Muscle of arm (tissue), 12 donors: Measurements from ENCODE around the gene NUFIP2. TPM values are rescaled to one million over a fixed set of nuclear protein-coding genes. Genes with fewer than 3 reads are reported as not detected.
"Not testable (repeated sequence)": the region's sequence is repeated elsewhere in the genome, so short reads cannot be mapped to it uniquely, and the experiment has no call there.

Experiments
- DNase-seq: peaks from one replicate; pipeline ENCODE4 v3.0.0-alpha.2; 2013
- polyA plus RNA-seq, 12 donors: library from polyadenylated mRNA; unstranded; fragments of 120-200 nt; gene quantifications; one replicate each; pipeline ENCODE4 v1.2.1, GENCODE V29; 2013; ENCODE audit not compliant: insufficient read length in 12 of 12

The NUFIP2 gene
- polyA plus RNA-seq, 12 donors: 29.4 to 62.2 (median 32.5) TPM

DNA sequence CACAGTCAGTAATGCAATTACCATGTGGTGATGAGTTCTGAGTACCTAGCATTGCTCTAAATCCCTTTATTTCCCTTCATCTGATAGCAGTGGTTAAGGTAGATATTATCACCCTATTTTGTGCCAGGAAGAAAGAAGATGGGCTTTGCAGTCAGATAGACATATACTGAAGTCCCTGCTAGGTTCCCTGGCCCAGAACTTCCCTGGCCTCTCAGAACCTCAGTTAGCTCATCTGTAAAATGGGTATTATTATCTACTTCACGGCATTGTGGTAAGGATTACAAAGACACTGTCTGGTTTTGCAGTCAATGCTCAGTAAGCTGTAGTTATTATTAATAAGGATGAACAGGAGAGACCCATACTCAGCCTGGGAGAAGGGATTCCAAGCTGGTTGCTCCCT lies 51.9 kb downstream of the NUFIP2 start:
- DNase-seq: no peak

DNA sequence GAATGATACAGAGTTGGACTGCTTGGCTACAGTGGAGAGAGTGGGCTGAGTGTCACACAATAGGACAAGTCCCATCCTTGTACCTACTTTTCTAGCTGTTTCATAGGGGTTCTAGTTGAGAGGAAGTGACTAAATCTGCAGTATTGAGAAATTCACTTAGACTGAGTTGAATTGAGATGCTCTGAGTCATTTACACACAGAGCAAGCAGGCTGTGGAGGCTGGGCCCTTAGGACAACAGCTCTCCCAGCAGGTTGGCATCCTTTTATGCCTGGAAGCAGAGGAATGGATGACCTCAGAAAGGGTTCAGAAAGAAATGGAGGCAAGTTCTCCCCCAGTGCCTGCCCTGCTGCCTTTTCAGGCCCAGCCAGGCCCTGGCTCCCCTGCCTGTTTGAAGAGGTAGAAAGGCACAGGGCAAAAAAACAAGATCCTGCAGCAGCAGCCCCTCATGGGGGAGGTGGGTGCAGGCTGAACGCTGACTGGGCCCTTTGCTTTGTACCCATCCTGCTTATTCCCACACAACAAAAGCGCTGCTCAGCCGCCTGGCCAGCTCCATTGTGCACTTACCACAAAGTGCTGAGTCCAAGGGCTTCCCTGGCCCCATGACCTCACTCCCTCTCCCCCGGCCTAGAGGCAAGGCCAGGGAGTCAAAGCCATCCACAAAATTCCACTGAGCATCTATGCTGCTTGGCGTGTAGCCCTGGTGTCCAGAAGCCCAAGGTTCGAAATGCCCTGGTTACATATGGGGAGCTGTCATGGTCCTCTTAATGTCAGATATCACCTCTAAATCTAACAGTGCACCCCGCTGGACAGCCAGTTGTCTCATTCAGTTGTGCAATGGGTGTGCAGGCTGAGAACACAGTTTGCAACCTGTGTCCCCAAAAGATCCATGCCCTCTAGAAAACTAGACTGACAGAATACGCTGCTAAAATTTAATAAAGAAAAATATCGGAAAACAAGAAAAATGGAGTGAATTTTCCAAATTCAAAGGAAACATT lies 52.7 kb downstream of the NUFIP2 start:
- DNase-seq: no peak

DNA sequence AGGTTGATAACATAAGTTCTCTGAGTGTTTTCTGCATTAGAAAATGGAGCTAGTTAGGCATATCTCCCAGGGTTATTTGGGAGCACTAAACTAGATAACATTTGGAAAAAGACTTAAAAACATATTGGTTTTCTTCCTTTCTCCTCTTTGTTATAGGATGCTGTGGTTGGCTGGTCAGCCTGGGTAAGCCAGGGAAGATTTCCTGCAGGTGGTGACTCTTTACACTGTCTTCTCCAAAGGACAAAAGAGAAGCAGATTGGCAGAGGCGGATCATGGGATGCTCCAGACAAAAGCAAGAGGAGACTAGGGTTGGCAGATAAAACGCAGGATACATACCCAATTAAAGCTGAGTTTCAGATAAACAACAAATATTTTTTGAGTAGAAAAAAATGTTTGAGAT lies 53.5 kb downstream of the NUFIP2 start:
- no peak for DNase-seq

DNA sequence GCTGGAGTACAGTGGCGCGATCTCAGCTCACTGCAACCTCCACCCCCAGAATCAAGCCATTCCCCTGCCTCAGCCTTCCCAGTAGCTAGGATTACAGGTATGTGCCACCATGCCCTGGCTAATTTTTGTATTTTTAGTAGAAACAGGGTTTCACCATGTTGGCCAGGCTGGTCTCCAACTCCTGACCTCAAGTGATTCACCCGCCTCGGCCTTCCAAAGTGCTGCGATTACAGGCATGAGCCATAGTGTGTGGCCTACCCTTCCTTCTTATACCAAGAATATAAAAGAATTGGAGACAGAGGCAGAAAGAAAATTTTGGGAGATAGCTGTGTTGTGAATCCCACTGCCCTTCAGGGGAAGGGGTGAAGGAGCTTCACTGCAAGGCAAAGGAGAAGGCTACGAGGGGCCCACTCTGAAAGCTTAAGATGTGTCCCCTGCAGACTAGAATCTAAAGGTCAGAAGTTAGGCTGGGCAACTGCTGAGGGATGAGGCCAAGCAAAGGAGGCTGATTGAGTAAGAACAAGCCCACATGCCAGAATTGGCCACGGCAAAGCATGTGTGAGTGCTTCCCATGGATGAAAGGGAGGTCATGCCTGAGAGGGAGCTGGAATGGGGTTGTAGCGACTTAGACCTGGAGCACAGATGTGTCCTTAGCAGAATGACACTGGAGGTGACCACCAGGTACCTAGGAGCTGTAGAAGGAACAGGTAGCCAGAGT lies 55.7 kb downstream of the NUFIP2 start:
- DNase-seq: no peak

DNA sequence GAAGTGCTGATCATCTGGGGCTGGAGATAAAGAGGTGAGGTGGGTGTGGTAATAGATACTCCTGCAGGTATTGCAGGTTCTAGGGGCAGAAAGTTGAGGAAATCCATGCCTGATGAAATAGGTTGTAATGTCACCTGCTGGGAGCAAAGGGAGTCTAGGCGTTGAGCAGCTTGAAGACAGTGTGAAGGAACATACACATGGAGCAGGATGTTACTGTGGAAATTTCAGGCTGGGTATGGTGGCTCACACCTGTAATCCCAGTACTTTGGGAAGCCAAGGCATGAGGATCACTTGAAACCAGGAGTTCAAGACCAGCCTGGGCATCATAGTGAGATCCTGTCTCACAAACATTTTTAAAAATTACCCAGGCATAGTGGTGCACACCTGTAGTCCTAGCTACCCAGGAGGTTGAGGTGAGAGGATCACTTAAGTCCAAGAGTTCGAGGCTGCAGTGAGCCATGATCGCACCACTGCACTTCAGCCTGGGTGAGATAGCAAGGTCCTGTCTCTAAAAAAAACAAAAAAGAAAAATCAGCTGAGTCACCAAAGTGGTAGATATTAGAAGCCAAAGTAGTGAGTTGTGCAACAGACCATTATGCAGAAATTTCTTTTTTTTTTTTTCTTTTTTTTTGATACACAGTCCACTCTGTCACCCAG lies 56.3 kb downstream of the NUFIP2 start:
- no peak for DNase-seq

DNA sequence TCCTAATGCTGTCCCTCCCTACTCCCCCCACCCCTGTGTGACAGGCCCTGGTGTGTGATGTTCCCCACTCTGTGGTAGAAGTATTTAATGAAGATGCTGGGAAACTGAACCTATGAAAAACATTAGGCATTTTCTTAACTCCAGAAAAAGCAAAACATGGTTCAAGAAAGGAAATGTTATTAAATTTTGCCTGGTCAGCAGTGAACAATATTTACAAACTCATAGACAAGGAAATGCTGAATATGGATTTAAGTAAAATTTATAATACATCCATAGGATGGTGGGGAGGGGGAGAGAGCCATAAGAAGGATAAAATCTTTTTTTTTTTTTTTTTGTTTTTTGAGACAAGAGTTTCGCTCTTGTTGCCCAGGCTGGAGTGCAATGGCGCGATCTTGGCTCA lies 58.0 kb downstream of the NUFIP2 start:
- DNase-seq: no peak

DNA sequence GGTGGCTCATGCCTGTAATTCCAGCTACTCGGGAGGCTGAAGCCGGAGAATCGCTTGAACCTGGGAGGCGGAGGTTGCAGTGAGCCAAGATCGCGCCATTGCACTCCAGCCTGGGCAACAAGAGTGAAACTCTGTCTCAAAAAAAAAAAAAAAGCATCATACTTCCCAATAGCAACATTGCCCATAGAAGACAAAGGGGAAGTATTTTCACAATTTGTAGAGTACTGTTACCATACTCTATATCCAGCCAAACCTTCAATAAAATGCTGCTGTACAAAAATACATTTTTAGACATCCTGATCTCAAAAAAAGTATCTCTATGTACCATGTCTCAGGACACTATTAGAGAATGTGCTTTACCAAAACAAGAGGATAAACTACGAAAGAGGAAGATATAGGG lies 59.0 kb downstream of the NUFIP2 start:
- not testable (repeated sequence) for DNase-seq

DNA sequence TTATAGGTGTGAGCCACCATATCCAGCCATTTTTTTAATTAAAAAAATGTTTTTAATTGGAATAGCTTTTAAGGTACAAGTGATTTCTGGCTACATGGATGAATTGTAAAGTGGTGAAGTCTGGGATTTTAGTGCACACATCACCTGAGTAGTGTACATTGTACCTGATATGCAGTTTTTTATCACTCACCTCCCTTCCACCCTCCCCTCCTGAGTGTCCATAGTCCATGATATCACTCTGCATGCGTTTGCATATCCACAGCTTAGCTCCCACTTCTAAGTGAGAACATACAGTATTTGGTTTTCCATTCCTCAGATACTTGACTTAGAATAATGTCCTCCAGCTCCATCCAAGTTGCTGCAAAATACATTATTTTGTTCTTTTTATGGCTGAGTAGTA lies 60.6 kb downstream of the NUFIP2 start:
- no peak for DNase-seq

DNA sequence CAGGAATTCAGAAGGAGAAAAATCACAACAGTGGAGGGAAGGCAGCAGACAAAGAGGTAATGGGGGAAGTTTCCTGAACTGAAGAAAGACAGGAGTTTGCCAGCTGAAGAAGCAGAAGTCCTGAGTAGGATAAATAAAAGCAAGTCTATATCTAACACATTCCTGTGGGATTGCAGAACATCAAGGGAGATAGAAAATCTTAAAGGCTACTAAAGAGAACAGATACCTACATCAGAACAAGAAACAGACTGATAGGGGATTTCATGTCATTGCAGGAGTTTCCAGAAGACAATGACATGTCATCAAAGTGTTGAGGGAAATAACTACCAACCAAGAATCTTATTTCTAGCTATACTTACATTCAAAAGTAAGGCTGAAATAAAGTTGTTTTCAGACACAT lies 68.6 kb downstream of the NUFIP2 start:
- no peak for DNase-seq

DNA sequence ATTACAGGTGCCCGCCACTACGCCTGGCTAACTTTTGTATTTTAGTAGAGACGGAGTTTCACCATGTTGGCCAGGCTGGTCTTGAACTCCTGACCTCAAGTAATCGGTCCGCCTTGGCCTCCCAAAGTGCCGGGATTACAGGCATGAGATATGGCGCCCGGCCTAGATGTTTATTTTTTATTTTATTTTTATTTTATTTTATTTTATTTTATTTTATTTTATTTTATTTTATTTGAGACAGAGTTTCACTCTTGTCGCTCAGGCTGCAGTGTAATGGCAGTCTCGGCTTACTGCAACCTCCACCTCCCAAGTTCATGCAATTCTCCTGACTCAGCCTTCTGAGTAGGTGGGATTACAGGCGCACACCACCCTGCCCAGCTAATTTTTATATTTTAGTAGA lies 72.6 kb downstream of the NUFIP2 start:
- DNase-seq: not testable (repeated sequence)

DNA sequence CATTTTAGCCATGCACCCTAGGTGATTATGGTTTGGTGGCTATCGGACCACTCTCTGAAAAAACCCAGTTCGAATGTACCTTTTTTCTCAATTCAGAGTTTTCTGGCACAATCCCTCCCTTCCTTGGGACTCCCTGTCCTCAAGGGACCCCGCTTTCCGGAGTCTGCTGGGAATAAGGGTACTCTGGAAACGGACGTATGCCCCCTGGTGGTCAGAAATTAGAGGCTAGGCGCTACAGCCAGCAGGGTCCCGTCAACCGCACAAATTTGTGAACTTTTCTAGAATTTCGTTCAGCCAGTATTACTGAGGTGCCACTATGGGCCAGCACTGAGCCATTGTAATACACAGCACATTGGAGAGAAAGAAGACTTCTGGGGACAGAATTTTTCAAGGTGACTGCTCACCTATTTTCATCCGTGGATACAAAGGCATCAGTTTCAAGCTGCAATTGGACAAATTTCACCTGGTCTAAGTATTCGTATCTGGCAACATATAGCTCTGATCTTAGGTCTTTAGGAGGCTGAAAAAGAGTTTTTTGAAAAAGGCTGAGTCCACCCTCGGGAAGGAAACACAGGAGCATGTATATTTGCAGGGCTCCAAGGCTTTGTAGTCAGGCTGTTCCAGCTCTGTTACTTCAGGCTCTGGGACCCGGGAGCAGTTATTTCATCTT lies 74.4 kb downstream of the NUFIP2 start:
- peak; percentile 78 for DNase-seq

DNA sequence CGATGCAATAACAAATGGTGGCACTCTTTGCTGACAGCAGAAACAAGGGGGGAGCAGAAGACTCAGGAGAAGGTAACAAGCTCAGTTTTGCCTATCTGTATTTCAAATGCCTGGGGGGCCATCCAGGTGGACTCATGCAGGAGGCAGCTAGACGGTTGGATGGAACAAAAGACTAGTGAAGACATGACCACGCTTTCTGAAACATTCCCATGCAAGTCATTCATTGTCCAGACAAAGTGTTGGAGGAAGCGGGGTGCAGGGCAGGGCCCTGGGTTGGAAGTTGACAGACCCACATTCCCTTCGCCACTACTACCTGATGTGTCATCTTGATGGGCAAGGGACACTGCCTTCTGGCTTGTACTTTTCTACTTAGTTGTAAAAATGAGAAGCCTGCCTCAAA lies 77.1 kb downstream of the NUFIP2 start:
- DNase-seq: no peak

DNA sequence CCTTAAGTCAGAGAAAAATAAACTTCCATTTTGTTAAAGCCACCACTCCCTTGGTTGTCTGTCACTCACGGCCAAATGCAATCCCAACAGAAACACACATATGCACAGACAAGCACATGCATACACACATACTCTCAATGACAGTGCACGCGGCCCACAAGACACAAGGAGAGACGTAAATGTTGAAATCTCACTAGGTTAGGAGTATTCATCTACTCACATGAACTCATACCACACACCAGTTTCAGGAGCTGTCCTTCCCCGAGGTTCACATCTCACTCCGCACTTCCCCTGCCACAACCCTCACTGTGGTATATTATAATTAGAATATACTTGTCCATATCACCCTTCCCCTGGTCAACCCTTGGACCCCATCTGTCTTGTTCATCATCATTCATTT lies 77.8 kb downstream of the NUFIP2 start:
- no peak for DNase-seq

DNA sequence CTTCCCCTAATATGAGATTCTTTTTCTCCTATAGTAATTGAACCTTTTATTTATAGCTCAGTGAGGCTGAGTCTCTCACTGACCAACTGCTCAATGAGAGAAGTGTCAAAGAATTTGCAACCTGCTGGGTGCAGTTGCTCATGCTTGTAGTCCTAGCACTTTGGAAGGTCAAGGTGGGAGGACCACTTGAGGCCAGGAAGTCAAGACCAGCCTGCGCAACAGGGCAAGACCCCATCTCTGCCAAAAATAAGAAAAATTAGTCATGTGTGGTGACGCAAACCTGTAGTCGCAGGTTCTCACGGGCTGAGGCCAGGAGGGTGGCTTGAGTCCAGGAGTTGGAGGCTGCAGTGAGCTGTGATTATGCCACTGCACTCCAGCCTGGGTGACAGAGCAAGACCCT lies 78.2 kb downstream of the NUFIP2 start:
- no peak for DNase-seq

DNA sequence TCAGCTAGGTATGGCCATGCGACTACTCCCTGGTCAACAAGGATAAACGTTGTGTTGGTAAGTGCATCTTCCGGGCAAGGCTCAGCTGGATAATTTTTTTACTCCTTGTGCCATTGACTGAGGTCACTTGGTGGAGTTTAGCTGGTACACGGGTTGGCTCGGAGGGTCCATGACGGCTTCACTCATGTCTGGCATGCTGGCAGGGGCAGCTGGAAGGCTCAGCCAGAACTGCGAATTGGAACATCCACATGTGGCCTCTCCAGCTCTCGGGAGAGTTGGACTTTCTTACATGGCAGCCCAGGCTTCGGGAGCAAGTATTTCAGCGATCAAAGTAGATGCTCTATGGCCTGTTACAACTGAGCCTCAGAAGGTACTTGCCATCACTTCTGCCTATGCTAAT lies 78.8 kb downstream of the NUFIP2 start:
- DNase-seq: no peak

DNA sequence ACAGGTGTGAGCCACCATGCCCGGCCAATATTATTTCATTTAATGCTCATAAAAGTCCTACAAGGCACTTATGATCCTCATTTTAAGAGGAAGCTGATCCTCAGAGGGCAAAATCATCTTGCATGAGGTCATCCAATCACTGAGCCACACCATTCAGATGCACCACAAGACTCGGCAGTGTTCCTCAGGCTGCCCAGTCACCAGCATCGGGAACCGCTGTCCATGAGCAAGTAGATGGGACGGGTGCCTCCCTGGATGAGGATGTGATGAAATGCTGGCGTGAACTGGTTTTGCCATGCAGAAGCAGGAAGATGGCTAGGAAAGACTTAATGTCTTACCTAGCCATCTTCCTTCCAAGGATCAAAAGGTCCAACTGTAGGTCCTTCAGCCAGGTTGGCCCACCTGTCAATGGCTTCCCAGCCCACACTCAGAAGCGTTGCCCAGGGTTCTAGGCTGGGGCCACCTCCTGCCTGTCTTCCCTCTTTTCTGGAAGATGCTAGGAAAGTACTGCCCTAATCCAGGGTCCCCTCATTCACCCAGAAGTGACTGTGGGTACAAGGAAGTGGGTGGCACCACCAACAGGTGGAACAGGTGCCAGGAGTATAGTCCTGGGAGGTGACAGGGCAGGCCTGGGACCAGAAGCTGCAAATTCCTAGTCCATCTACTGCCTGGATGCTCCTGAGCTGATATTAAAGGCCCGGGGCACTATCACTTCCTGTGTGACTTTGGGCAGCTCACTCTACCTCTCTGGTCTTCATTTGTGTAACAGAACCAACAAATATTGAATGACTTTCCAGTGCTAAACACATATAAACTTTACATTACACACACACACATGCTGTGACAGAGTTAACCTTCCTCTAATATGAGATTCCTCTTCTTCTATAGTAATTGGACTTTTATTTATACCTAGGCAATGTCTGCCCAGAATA lies 79.5 kb downstream of the NUFIP2 start:
- no peak for DNase-seq

DNA sequence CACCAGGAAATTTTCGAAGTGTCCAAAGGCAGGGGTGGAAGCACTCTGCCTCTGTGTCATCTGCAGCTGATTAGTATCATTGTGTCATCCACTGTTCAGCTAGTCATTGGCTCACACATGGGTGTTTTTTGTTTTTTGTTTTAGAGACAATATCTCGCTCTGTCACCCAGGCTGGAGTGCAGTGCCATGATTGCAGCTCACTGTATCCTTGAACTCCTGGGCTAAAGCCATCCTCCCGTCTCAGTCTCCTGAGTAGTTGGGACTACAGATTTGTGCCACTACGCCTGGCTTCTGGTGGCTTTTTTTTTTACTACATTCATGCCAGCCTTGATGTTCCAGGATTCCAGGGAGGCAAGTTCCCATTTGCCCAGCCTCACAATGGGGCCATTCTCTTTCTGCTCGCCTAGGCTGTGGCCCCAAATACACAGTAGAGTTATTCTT lies 81.2 kb downstream of the NUFIP2 start:
- no peak for DNase-seq

DNA sequence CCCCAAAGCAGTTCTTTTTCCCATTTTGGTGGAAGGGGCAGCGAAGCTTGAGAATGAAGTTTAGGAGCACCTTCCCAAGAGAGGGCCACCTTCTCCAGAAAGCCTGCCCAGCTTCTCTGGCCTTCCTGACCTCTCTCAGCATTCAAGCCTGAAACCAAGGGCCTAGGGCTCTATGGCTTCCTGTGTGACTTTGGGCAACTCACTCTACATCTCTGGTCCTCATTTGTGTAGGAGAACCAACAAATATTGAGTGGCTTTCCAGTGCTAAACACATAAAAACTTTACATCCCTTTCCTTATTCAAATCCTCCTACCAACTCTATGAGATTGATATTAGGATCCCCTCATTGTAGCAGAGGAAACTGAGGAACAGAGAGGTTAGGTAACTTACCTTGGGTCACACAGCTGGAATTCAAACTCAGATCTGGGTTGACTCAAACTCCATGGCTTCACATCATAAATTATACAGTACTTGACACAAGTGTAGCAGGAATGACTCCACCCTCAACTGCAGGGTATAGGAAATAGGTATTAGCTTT lies 81.8 kb downstream of the NUFIP2 start:
- no peak for DNase-seq

DNA sequence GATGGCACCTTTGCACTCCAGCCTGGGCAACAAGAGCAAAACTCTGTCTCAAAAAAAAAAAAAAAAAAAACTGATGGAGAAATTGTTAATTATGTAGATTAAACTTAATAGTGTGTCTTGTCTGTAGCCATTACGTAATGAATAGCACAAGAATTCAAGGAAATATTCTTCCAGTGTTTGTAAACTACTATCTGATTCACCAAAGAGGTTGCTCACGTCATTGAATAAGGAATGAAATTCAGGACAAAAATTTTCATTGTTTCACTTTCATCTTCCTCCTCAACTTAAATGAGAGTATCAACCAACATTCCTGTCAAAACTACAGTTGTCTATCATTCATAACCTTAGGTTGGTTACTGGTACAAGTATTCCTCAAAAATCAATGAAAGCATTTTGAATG lies 83.1 kb downstream of the NUFIP2 start:
- DNase-seq: no peak

DNA sequence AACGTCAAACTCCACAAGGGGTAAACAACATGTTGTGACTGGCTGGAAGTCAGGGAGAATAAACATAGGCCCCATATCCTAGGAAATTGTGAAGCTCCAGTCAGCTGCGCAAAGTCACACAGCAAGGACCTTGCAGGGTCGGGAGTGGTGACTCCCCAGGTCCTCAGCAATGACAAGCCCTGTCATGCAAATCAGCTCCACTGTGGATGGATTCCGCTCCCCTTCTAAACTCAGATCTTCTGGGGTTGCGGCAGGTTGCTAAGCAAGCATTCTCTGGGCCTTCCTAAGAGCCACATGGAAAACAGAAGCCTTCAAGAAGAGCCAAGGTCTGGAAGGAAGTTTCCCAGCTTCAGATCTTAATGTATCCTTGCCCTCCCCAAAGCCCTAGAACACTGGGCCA lies 84.9 kb downstream of the NUFIP2 start:
- DNase-seq: no peak

DNA sequence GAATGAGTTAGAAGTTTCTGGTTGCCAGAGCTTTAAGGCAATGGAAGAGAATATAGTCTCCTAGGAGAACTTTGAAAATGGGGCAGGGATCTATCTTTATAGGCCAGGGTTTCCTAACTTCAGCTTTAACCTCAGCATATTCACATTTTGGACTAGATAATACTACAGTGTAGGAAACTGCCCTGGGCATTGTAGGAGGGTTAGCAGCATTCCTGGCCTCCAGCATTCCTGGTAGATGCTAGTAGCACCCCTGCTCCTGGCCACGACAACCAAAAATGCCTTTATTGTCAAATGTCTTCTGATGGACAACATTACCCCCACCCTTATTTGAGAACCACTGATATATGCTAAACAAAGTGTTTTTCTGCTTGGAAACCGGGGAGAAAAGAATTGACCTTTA lies 86.0 kb downstream of the NUFIP2 start:
- no peak for DNase-seq
